RPMI7951 (cell line): ENCODE measurements around the gene SLC7A7. TPM values are rescaled to one million over a fixed set of nuclear protein-coding genes. Genes with fewer than 3 reads are reported as not detected.
"Not testable (repeated sequence)": the region's sequence is repeated elsewhere in the genome, so short reads cannot be mapped to it uniquely, and the experiment has no call there.

Experiments used
- DNase-seq: peaks from one replicate; pipeline ENCODE4 v3.0.0-alpha.2; 2012; ENCODE audit warnings: low read depth
- total RNA-seq: library from RNA; depleted of rRNA; stranded (reverse); fragments of >200 nt; shearing (Covaris generic); gene quantifications from 2 replicates; pipeline ENCODE4 v1.2.3, GENCODE V29; 2014

Gene SLC7A7
- total RNA-seq, 1 experiment from 2014 or later = 2.2 TPM

GRCh38 chr14:22844221-22845102, 29.2 kb upstream of the SLC7A7 start:
- DNase-seq = no peak

- DNase-seq = no peak
These were observed 28.1 kb upstream of the SLC7A7 start for GRCh38 chr14:22843123-22843925.

GRCh38 chr14:22842211-22843122, 27.2 kb upstream of the SLC7A7 start:
- DNase-seq = no peak

GRCh38 chr14:22841769-22842168, 26.5 kb upstream of the SLC7A7 start:
- no peak for DNase-seq

- no peak for DNase-seq
These were observed 26.1 kb upstream of the SLC7A7 start for GRCh38 chr14:22841311-22841710.

GRCh38 chr14:22839159-22839779, 24.0 kb upstream of the SLC7A7 start:
- DNase-seq = peak; percentile 47

GRCh38 chr14:22838631-22839041, 23.4 kb upstream of the SLC7A7 start:
- peak; percentile 91 for DNase-seq

GRCh38 chr14:22837750-22838538, 22.7 kb upstream of the SLC7A7 start:
- peak; percentile 65 for DNase-seq

- DNase-seq = no peak
These were observed 22.0 kb upstream of the SLC7A7 start for GRCh38 chr14:22837114-22837749.

- peak; percentile 95 for DNase-seq
These were observed 21.3 kb upstream of the SLC7A7 start, which contains the start of gene MMP14 for GRCh38 chr14:22836301-22837113. Gene MMP14, plus strand, starts transcription at chr14:22836585. Its CDS starts 233 bp downstream, at chr14:22836818.

GRCh38 chr14:22835505-22835904, 20.3 kb upstream of the SLC7A7 start:
- no peak for DNase-seq

GRCh38 chr14:22830443-22831010, 15.3 kb upstream of the SLC7A7 start:
- DNase-seq = no peak

GRCh38 chr14:22829661-22830442, 14.6 kb upstream of the SLC7A7 start, which contains the start of gene MRPL52:
Gene MRPL52, plus strand, starts transcription at chr14:22829887. Its CDS starts 26 bp downstream, at chr14:22829913.
- peak; percentile 85 for DNase-seq

- not testable (repeated sequence) for DNase-seq
These were observed 13.9 kb upstream of the SLC7A7 start for GRCh38 chr14:22829076-22829660.

- peak; percentile 94 for DNase-seq
These were observed 9.6 kb upstream of the SLC7A7 start for GRCh38 chr14:22824711-22825359.

- DNase-seq = peak; percentile 84
These were observed 7.4 kb upstream of the SLC7A7 start for GRCh38 chr14:22822571-22823098.
